Stimulated activated CD8-positive, alpha-beta memory T cell treated with anti-CD3 and anti-CD28 coated beads, Interleukin-12 subunit alpha, Interleukin-12 subunit beta, amount 100 ng/mL, for 4 hours (primary cell): Measurements from ENCODE around the gene RPRD1B.

Experiments
- DNase-seq: peaks from one replicate; pipeline ENCODE4 v3.0.0-alpha.2; 2020; ENCODE audit warnings: low read depth

Gene RPRD1B

GRCh38 chr20:38040276-38040675 is 6.7 kb downstream of the RPRD1B start:
- DNase-seq: no peak

- no peak for DNase-seq
These were observed 10.2 kb downstream of the RPRD1B start for GRCh38 chr20:38043512-38044300.

DNA sequence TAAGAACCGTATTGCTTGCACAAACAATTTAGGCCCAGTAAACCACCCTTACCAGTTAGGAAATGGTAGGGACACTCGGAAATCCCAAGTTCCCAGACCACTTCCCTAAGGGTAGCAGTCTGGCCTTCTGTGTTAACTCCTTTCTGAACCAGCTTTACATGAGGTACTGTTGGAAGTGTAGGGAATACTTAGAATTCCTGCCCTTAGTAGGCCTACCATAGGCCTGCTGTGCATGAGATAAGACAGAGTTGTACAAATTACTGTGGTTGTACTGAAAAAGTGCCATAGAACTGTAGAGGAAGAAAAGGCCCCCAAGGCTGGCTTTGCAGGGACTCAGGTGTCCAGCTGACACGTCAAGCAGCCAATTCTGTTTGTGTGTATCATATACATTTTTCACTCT is 11.1 kb downstream of the RPRD1B start:
- no peak for DNase-seq

DNA sequence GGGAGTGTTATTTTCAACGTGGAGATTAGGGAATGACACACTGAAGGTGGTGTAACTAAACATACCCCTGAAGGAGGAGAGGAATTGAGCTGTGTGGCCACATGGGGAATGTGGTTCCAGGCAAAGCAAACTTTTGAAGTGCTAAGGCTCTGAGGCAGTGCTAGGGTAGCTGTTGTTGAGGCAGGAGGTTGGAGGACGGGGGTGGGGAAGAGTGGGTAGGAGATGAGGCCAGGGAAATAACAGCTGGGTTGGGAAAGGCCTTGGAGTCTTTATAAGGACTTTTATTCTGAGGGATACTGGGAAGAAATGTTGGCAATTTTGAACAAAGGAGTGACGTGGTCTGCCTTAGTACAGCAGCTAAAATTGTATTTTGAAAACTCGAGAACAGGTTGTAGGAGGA is 13.0 kb downstream of the RPRD1B start:
- DNase-seq: no peak

DNA sequence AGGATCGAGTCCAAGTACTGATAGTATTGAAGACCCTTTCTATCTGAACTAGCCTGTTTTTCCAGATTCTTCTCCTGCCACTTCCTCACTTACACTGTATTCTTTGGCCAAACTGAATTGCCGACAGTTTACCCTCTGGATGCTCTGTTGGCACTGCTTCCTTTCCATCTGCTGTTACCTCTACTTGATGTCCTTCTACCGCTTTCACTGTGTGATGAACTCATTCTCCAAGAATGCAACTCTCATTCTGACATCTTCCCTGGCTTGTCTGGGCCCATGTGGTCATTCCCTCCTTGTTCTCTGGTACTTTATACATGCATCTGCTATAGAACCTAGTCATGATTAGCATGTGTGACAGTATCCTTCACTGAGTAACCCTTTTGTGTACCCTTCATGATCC is 16.3 kb downstream of the RPRD1B start:
- no peak for DNase-seq

- DNase-seq: no peak
These were observed 17.1 kb downstream of the RPRD1B start for GRCh38 chr20:38050686-38051085.

- no peak for DNase-seq
These were observed 19.3 kb downstream of the RPRD1B start for GRCh38 chr20:38052870-38053269.

DNA sequence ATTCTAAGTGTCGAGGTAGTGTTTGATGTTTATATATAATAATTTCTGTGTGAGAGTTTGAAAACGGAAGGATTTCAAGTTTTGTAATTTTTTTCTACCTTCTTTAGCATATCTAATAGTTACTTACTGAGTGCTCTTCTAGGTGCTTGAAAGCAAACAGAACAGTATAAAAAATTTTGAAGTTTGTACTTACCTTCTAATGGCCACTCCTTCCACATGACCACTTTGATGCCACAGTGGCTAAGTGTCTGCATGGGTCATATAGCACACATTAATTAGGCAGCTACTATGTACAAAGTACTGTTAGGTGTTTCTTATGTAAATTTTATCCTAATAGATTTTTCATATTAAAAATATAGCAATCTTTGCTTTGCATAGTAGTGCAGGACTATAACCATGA is 21.1 kb downstream of the RPRD1B start:
- no peak for DNase-seq

GRCh38 chr20:38055294-38055693 is 21.7 kb downstream of the RPRD1B start:
- no peak for DNase-seq

DNA sequence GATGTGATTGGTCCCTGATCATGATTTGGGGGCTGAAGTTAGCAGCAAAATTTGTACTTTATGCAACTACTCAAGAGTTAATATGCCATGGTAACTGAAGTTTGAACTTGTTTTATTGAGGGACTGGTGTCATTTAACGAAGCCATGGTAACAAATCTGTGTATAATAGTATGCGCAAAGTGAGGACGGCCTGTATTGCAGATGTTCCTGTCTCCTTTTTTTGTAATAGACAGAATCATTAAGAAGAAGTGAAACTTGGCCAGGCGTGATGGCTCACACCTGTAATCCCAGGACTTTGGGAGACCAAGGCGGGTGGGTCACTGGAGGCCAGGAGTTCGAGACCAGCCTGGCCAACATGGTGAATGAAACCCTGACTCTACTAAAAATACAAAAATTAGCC is 22.3 kb downstream of the RPRD1B start:
- no peak for DNase-seq

DNA sequence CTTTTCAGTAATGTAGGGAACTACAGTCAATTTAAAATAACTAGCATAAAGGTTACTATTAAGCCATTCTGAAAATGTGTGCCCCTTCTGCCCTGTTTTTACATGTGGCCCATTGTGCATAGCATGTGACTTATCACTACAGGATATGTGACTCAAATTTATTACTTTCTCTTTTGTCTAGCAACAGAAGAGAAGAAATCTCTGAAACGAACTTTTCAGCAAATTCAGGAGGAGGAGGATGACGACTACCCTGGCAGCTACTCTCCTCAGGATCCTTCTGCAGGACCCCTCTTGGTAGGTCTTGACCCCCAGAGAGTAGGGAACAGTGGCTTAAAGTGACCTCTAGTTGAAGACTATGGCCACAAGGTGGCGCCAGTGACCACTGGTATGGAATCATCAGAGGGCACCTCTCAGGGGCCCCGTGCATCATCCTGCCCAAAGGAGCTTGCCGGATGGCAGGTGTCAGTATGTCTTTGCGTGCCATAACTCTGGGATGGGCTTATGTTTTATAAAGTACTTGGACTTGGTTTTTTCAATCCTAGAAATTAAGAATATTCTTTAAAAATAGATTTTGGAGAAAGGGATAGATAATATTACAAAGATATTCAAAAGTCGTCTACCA is 23.9 kb downstream of the RPRD1B start:
- DNase-seq: peak; percentile 41

DNA sequence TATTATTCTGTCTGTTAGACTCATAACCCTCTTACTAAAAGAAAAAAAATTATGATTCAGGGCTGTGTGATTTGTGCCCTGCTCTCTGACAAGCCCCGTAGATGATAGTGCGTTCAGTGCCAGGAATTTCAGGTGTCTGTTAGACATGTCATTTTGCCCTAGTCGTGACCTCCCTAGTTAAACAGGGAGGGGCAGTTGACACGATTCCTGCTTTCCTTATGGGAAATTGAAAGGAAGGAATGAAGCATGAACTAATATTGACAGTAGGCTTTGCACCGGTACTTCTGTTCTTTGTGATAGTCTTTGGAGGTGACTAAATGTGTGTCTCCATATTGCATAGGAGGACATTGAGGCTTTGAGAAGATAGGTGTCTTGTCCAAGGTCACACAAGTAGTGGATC is 26.3 kb downstream of the RPRD1B start:
- DNase-seq: no peak

DNA sequence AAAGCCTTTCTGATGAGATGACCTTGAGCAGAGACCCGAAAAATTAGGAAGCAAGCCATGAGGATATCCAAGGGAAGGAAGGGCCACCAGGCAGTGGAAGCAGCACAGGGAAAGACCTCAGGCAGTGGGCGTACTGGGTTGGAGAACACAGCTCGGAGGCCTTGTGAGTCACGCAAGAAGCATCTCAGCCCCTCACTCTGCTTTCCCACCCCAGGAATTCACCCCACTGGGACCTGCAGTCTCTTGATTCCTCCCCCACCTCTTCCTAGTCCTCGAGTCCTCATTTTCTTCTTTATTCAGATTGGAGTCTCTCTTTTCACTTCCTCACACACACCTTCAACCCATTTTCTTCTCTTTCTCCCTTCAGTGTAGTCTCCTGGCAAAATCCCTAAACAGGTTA is 27.0 kb downstream of the RPRD1B start:
- DNase-seq: no peak

GRCh38 chr20:38061109-38061508 is 27.6 kb downstream of the RPRD1B start:
- DNase-seq: no peak

DNA sequence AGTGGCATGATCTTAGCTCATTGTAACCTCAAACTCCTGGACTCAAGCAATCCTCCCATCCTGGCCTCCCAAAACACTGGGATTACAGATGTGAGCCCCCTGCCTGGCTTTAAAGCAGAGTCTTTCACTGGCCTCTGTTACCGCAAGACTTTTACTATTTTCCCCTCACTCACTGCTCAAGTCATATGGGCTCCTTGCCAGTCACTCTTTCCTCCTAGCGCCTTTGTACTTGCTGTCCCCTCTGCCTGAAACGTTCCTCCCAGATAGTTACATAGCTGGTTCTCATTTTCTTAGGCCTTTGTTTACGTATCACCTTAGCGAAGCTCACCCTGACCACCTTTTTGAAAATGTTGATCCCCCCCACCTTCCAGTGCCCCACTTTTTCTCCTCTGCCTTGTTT is 29.3 kb downstream of the RPRD1B start:
- DNase-seq: no peak

DNA sequence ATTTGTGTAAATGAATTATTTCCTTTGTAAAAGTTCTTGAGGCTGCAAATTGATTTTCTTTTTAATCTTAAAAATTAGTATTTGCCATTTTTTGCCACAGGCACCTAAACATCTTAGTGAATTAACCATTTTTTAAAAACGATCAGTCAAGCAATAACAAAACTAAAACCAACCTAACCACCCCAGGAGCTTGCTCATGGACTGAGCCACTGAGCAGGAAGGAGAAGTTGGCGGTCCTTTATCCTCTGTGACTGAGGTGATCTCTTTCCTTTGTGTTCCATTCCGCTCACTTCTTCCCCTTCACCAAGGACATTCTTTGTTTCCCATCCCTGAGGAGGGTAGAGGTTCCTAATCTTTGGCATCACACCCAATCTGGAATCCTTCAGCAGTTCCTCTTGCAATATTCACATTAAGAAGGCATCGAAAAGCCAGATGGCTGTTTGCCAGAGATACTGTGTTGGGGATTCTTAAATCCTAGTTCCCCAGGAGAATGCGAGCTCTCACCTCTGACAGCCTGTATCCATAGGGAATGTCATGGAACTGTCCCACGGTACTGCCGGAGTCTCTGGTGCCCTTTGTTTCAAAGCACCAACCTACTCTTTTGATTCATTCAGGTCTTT is 30.5 kb downstream of the RPRD1B start:
- no peak for DNase-seq

DNA sequence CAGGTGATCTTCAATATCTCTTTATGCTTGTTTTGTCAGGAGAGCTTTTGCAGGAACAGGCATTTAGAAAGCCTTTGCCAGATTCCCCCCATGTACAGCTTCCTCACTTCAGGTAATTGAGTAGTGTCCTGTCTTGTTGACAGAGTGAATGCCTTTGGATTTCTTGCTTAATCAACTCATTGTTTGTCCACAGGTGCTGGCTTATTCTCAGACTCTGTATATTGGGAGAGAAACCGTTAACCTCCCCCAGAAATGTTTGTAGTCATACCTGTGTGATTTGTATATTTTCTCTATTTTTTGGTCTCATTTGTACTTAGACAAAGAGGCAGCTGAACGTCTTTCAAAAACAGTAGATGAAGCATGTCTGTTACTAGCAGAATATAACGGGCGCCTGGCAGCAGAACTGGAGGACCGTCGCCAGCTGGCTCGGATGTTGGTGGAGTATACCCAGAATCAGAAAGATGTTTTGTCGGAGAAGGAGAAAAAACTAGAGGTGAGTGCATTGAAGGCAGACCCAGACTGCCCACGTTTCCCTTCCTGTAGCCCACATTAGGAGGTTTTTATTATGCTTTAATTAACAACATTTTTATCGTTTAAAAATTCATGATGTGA is 32.3 kb downstream of the RPRD1B start:
- no peak for DNase-seq

GRCh38 chr20:38066969-38067716 is 33.6 kb downstream of the RPRD1B start:
- DNase-seq: no peak

DNA sequence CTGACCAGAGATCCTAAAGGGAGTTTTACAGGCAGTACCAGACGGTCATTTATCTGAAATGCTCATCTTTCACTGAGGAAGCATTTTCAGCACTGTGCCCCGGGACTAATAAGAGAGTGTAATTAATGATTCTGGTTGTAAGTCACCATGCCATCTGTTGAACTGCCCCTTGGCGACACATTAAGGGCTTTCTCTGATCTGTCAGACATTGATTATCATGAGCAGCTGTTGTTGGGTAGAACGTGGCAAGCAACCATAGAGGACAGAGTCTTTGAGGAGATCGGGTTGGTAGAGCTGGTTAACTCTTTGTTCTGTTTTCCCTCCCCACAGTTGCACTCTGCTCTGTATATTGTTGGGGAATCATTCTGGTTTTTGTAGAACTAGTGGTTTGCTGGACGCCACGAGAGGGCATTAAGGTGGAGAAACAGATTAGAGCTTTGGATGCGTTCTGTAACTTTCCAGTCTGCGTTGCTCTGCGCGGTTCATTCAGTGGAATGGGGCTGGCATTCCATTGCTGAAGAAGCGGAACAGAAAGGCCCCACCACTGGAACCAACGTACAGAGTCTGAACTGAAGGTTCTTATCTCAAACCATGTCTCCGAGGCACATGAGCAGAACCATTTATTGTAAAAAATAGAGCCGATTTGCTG is 34.3 kb downstream of the RPRD1B start:
- DNase-seq: no peak

DNA sequence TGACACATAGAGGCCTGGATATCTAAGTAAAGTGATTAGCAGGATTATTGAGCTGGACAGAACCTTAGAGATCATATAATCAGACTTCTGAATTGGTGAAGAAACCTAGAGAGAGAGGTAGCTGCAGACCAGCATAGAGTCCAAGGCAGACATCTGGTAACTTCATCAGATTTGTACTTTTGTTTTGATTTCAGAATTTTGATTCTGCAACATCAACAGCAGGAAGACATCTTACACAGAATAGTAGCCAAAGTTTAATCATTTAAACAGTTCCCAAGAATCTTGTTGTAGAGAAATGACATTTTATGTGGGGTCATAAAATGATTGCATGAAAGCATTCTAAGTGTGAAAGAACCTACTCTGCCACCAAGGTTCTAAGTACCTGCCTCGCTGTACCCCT is 39.4 kb downstream of the RPRD1B start:
- no peak for DNase-seq

DNA sequence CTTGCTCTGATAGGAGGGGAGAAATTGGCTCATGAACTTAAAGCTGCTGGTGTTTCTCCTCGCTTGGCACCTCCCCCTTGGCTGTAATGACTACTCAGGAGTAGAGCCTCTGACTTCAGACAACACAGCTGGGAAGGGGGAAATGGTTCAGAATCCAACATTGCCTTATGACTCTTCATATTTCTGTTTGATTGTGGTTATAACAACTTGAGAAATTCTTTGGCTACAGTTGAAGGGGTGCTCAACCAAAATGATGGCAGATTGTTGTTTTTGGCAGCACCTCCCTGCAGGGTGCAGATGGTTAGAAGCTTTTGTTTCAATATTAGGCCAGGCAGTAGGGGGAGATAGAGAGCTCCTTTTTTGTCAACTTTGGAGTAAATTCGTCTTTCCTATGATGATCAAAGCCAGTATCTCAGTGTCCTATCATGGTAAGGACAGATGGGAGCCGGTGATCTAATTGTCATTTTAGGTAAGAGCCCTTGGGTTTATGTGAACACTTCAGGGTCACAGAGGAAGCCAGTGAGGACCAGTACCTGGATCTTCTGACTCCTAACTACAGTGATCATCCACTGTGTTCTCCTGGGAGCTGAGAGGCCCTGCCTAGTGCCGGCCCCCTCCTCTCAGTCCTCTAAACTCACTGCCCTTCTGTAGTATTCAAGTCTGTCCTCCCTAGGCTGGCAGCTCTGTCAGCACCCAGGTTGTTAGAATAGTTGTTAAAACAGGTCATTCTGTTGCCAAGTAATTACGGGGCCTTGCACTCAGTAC is 39.9 kb downstream of the RPRD1B start:
- DNase-seq: no peak
